Esophagus squamous epithelium (tissue), 5 donors: ENCODE measurements around the gene PRELID2. TPM values are rescaled to one million over a fixed set of nuclear protein-coding genes. Genes with fewer than 3 reads are reported as not detected.

Experiments
- DNase-seq: peaks from one replicate; lab custom pipeline; 2025; lab: John Stamatoyannopoulos, UW
- H3K27ac ChIP-seq, 4 donors: fragments of 200-600 bp; sonication (generic); one replicate each; pipeline ENCODE4 v1.5.1; 2016 to 2019; ENCODE audit warnings: mild to moderate bottlenecking in 1 of 4
- H3K27me3 ChIP-seq, 4 donors: fragments of 200-600 bp; sonication (generic); 1 replicate in 3 of 4; 2 replicates in 1 of 4; pipeline versions ENCODE4 v1.5.1 to v1.6.0; 2017 to 2021; ENCODE audit warnings: antibody characterized with exemption in 1 of 4
- H3K36me3 ChIP-seq, 3 donors: fragments of 200-600 bp; sonication (generic); one replicate each; pipeline ENCODE4 v1.5.1; 2016 to 2019
- H3K4me1 ChIP-seq, 3 donors: fragments of 200-600 bp; sonication (generic); one replicate each; pipeline ENCODE4 v1.5.1; 2017 to 2019
- H3K4me3 ChIP-seq, 4 donors: fragments of 200-600 bp; sonication (generic); 1 replicate in 3 of 4; 2 replicates in 1 of 4; pipeline ENCODE4 v1.5.1; 2016 to 2019; ENCODE audit warnings: mild to moderate bottlenecking in 2 of 4, moderate library complexity in 1 of 4
- H3K9me3 ChIP-seq, 3 donors: fragments of 200-600 bp; sonication (generic); one replicate each; pipeline ENCODE4 v1.5.1; 2016 to 2019
- POLR2A ChIP-seq, 4 donors: fragments of 450-650 bp; IDR thresholded peaks; one replicate each; pipeline ENCODE4 v1.6.1; 2017; ENCODE audit warnings: antibody characterized with exemption in 4 of 4, mild to moderate bottlenecking in 4 of 4, moderate library complexity in 3 of 4
- WGBS, 2 donors: methylation state at CpG; one replicate each; pipeline ENCODE4 v1.1.5; 2018; 5-methylcytosine and 5-hydroxymethylcytosine counted together
- intact Hi-C: fragments of 100-400 bp; cut with DNase I; formaldehyde crosslinking; loops from one replicate; pipeline ENCODE4 v1.15.0; 2022
- total RNA-seq, 4 donors: library from RNA; depleted of rRNA; stranded (reverse); fragments of >200 nt; gene quantifications; one replicate each; pipeline ENCODE4 v1.1.0, GENCODE V29; 2016
- TF ChIP-seq, protein P1 (sequence below), 6 experiments: fragments of 450-650 bp in 4 of 6; fragments of 200-600 bp in 2 of 6; sonication (generic) in 2 of 6; IDR thresholded peaks; one replicate each; pipeline ENCODE4 v1.5.1; 2016 to 2019; ENCODE audit warnings: antibody characterized with exemption in 6 of 6, mild to moderate bottlenecking in 4 of 6, moderate library complexity in 4 of 6
- donor health status: DM: yes; HTN: yes; CAD: no.

Gene PRELID2
- total RNA-seq, 4 donors from 2014 or later = 0.68 to 12.6 (median 6.5) TPM

DNA sequence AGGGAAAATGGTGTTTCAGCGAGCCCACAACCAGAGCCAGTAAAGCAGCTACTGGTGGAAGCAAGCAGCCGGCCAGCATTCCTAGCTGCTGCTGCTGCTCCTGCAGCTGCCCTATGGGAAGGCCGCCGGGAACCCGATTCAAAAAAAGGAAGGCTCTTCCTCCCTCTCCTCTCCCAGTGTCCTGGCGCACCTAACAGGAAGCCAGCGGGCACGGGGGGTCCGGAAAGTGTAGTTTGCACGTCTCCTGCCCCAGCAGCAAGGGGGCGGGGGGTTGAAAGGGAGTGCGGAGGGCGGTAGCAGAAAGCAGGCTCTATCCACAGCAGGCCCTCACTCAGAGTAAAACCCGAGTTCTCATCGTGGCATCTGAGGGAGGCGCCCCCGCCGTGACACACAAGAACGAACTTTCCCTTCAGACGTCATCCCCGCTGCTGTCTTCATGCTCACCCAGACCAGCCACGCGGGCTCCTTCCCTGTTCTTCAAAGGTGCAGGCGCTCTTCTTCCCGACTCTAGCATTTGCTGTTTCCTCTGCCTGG lies 21.2 kb upstream of the PRELID2 start:
- Histone ChIP-seq H3K27ac (peak overlapping the region in 3 of 4 donors; percentile 61 to 69 (median 67)), H3K4me1 (peaks cover 6 to 27% (median 17%) of the 10 kb centered on the region in 3 donors), H3K27me3 (no peaks in the 10 kb centered on the region), H3K9me3 (no peaks in the 10 kb centered on the region), H3K4me3 (peak overlapping the region in 3 of 4 donors; percentile 38 to 61 (median 41)), H3K36me3 (no peaks in the 10 kb centered on the region)
- WGBS, 2 donors = 21 to 27% methylated on average over 19 to 25 of the region's 25 CpGs
- intact Hi-C loops = no loop called here
- no peak for DNase-seq
- no peak for TF ChIP-seq POLR2A (IDR thresholded peaks at IDR 0.05)
- TF ChIP-seq, protein P1, sequence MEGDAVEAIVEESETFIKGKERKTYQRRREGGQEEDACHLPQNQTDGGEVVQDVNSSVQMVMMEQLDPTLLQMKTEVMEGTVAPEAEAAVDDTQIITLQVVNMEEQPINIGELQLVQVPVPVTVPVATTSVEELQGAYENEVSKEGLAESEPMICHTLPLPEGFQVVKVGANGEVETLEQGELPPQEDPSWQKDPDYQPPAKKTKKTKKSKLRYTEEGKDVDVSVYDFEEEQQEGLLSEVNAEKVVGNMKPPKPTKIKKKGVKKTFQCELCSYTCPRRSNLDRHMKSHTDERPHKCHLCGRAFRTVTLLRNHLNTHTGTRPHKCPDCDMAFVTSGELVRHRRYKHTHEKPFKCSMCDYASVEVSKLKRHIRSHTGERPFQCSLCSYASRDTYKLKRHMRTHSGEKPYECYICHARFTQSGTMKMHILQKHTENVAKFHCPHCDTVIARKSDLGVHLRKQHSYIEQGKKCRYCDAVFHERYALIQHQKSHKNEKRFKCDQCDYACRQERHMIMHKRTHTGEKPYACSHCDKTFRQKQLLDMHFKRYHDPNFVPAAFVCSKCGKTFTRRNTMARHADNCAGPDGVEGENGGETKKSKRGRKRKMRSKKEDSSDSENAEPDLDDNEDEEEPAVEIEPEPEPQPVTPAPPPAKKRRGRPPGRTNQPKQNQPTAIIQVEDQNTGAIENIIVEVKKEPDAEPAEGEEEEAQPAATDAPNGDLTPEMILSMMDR (IDR thresholded peaks at IDR 0.05) = peak in 2 of 6 experiments; percentile 7 to 15

DNA sequence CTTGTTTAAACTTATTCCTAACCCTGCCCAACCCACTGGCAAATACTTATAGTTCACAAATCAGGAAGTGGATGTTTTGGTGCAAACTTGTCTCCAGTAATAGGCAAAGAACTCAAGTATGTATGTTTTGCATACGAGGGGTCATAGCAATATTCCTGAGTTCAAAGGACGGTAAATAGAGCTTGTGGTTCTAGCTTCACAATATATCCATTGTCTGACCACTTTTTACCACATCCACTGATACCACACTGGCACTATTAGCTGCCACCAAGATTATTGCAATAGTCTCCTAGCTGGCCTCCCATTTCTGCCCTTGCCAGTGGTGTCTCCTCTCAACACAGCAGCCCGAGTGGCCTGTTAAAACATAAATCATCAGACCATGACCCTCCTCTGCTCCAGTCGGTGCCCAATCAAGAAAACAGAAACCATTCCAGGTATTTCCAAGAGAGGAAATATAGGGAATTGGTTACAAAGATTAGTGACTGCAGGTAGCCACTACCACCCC lies 20.7 kb upstream of the PRELID2 start:
- intact Hi-C loops = no loop called here
- no peaks in the 10 kb centered on the region for H3K36me3 ChIP-seq
- no peaks in the 10 kb centered on the region for H3K27me3 ChIP-seq
- H3K4me1 ChIP-seq = peaks cover 6 to 27% (median 17%) of the 10 kb centered on the region in 3 donors
- 53 to 59% methylated on average over 4 of the region's 4 CpGs for WGBS, 2 donors
- no peaks in the 10 kb centered on the region for H3K9me3 ChIP-seq
- peak overlapping the region in 3 of 4 donors; percentile 38 to 61 (median 41) for H3K4me3 ChIP-seq
- DNase-seq = no peak
- TF ChIP-seq POLR2A (IDR thresholded peaks at IDR 0.05) = no peak
- TF ChIP-seq, protein P1 (IDR thresholded peaks at IDR 0.05) = no peak
- peak overlapping the region in 3 of 4 donors; percentile 61 to 69 (median 67) for H3K27ac ChIP-seq

DNA sequence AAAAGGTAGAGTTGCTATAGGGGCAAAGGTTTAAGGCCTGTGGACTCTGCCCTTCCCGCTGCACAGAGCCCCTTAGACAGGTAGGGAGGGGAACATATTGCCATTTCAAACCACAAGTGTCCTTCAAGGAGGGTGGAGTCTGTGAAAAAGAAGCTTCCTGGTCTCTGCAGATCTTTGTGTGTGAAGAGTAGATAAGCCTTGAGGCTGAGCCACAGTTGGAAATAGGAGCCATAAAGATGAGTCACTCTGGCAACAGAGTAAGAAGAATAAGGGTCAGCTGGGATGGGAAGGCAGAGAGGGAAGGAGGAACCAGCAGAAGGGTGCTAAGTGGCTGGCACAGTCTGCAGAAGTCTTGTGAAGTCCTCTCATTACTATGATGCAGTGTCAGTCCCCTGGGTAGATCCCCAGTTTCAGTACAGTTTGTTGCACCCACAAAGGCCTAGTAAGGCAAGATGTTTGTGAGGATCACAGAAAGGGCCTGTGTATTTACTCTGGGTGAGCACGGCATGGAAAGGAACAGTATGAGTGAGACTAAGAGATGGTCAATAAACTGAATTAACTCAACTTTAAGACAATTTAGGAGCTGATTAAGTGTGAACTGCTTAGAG lies 19.6 kb upstream of the PRELID2 start:
- TF ChIP-seq, protein P1 (IDR thresholded peaks at IDR 0.05) = no peak
- no peak for TF ChIP-seq POLR2A (IDR thresholded peaks at IDR 0.05)
- Histone ChIP-seq H3K36me3 (no peaks in the 10 kb centered on the region), H3K4me1 (peaks cover 6 to 27% (median 17%) of the 10 kb centered on the region in 3 donors), H3K27ac (no peak overlapping the region), H3K9me3 (no peaks in the 10 kb centered on the region), H3K27me3 (no peaks in the 10 kb centered on the region), H3K4me3 (no peak overlapping the region)
- WGBS, 2 donors = 49 to 64% methylated on average over 2 of the region's 2 CpGs
- intact Hi-C loops = no loop called here
- DNase-seq = no peak

DNA sequence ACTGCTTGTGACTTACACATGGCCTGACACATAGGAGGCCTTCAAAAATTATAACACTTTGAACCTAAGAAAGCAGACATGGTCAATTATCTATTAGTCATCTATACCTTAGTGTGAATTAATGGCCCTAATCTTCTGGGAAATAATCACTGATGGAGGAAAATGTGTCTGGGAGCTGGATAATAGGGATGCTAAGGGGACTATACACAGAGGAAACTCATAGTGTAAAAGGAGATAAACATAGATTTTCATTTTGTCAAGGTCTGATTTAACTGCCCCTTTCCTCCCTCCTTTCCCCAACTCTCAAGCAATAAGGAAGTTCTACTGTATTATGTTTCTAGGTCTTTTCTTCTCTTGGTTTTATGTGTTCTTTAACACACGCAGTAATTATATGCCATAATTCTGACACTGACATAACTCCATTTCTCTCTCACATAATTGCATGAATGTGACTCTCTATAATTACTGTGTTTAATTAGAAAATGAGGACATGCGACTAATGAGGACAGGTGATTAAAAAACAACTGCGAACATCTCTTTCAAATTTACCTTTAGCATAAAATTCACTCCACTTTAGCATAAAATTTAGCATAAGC lies 18.7 kb upstream of the PRELID2 start:
- TF ChIP-seq, protein P1 (IDR thresholded peaks at IDR 0.05) = no peak
- TF ChIP-seq POLR2A (IDR thresholded peaks at IDR 0.05) = no peak
- H3K9me3 ChIP-seq = no peaks in the 10 kb centered on the region
- H3K27ac ChIP-seq = no peak overlapping the region
- 92% methylated on average over 3 of the region's 3 CpGs for WGBS, 2 donors
- H3K27me3 ChIP-seq = no peaks in the 10 kb centered on the region
- DNase-seq = no peak
- peaks cover 6 to 27% (median 17%) of the 10 kb centered on the region in 3 donors for H3K4me1 ChIP-seq
- H3K36me3 ChIP-seq = no peaks in the 10 kb centered on the region
- intact Hi-C loops = no loop called here
- H3K4me3 ChIP-seq = no peak overlapping the region

DNA sequence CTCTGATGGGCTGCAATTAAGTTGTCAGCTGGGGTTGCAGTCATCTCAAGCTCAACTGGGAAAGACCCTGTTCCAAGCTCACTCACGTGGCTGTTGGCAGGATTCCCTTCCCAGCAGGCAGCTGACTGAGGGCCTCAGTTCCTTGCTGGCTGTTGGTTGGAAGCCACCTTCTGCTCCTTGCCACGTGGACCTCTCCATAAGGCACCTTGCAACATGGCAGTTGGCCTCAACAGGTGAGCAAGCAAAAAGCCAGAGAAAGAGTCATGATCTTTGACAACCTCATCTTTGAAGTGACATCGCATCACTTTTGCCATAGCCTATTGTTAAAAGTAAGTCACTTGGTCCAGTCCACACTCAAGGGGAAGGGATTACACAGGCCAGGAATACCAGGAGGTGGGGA lies 17.8 kb upstream of the PRELID2 start:
- Histone ChIP-seq H3K27ac (no peak overlapping the region), H3K4me1 (peaks cover 6 to 27% (median 17%) of the 10 kb centered on the region in 3 donors), H3K4me3 (no peak overlapping the region), H3K27me3 (no peaks in the 10 kb centered on the region), H3K36me3 (no peaks in the 10 kb centered on the region), H3K9me3 (no peaks in the 10 kb centered on the region)
- WGBS, 2 donors = 68 to 79% methylated on average over 3 of the region's 3 CpGs
- no peak for DNase-seq
- TF ChIP-seq POLR2A (IDR thresholded peaks at IDR 0.05) = no peak
- intact Hi-C loops = no loop called here
